PFSK-1 (cell line): ENCODE data around the gene FUCA2.

Experiments
- FOXP2 ChIP-seq: optimal IDR thresholded peaks from 2 replicates; pipeline ENCODE3; 2011; ENCODE audit warnings: borderline replicate concordance, control low read depth, inconsistent platforms; ENCODE audit not compliant: insufficient read depth; ENCODE audit errors: extremely low read length, extremely low read depth
- POLR2AphosphoS5 ChIP-seq: IDR thresholded peaks from 2 replicates; pipeline ENCODE4 v1.6.1; 2012; ENCODE audit warnings: low read depth, mild to moderate bottlenecking, control low read depth, low read length, moderate library complexity
- SIN3A ChIP-seq: IDR thresholded peaks from 2 replicates; pipeline ENCODE4 v1.6.1; 2012; ENCODE audit warnings: mild to moderate bottlenecking, low read length, moderate library complexity, borderline replicate concordance; ENCODE audit not compliant: insufficient read depth
- TAF1 ChIP-seq: IDR thresholded peaks from 2 replicates; pipeline ENCODE4 v1.6.1; 2012; ENCODE audit warnings: low read length, control low read depth, borderline replicate concordance; ENCODE audit not compliant: insufficient read depth
- TF ChIP-seq, protein P1 (sequence below), 2 experiments: IDR thresholded peaks; 2 replicates each; pipeline versions ENCODE4 v1.6.1 to v1.8.0; 2011 to 2012; ENCODE audit warnings: low read depth in 2 of 2, low read length in 2 of 2, control low read depth in 1 of 2, inconsistent platforms in 1 of 2, mild to moderate bottlenecking in 1 of 2, moderate library complexity in 1 of 2; ENCODE audit not compliant: insufficient read depth in 1 of 2

The FUCA2 gene

DNA sequence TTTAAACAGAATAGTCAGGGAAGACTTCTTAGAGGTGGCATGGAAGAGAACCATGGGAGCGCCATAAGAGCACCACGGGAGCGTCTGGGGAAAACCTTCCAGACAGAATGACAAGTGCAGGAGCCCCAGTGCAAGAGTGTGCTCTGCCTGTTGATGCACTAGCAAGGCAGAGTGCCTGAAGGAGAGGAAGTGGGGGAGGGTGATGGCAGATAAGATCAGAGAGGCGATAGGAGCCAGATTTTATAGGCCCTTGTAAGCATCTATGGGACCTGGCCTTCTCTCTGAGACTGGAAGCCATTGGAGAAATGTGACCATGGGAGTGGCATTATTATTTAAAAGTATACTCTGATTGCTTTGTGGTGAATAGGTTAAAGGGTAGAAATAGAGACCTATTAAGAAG is 13.1 kb downstream of the FUCA2 start:
- TF ChIP-seq, protein P1, sequence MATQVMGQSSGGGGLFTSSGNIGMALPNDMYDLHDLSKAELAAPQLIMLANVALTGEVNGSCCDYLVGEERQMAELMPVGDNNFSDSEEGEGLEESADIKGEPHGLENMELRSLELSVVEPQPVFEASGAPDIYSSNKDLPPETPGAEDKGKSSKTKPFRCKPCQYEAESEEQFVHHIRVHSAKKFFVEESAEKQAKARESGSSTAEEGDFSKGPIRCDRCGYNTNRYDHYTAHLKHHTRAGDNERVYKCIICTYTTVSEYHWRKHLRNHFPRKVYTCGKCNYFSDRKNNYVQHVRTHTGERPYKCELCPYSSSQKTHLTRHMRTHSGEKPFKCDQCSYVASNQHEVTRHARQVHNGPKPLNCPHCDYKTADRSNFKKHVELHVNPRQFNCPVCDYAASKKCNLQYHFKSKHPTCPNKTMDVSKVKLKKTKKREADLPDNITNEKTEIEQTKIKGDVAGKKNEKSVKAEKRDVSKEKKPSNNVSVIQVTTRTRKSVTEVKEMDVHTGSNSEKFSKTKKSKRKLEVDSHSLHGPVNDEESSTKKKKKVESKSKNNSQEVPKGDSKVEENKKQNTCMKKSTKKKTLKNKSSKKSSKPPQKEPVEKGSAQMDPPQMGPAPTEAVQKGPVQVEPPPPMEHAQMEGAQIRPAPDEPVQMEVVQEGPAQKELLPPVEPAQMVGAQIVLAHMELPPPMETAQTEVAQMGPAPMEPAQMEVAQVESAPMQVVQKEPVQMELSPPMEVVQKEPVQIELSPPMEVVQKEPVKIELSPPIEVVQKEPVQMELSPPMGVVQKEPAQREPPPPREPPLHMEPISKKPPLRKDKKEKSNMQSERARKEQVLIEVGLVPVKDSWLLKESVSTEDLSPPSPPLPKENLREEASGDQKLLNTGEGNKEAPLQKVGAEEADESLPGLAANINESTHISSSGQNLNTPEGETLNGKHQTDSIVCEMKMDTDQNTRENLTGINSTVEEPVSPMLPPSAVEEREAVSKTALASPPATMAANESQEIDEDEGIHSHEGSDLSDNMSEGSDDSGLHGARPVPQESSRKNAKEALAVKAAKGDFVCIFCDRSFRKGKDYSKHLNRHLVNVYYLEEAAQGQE (IDR thresholded peaks at IDR 0.05; ENCODE audit: insufficient read depth in 1 of 2, low read depth in 2 of 2, low read length in 2 of 2): no peak
- TF ChIP-seq FOXP2 (no peak), SIN3A (no peak), POLR2AphosphoS5 (no peak), TAF1 (no peak)

DNA sequence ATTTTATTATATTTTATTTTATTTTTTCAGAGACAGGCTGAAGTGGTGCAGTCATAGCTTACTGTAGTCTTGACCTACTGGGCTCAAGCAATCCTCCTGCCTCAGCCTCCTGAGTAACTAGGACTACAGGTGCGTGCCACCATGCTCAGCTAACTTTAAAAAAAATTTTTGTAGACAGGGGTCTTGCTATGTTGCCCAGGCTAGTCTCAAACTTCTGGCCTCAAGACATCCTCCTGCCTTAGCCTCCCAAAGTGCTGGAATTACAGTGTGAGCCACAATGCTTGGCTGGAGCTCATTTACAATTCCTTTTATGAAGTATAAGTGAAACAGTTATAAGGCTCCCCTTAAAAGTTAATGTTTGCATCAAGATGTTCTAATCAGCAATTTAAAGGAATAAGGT is 14.5 kb downstream of the FUCA2 start:
- TF ChIP-seq TAF1 (no peak), FOXP2 (no peak), SIN3A (no peak), POLR2AphosphoS5 (no peak)
- TF ChIP-seq, protein P1 (IDR thresholded peaks at IDR 0.05; ENCODE audit: insufficient read depth in 1 of 2, low read depth in 2 of 2, low read length in 2 of 2): no peak

DNA sequence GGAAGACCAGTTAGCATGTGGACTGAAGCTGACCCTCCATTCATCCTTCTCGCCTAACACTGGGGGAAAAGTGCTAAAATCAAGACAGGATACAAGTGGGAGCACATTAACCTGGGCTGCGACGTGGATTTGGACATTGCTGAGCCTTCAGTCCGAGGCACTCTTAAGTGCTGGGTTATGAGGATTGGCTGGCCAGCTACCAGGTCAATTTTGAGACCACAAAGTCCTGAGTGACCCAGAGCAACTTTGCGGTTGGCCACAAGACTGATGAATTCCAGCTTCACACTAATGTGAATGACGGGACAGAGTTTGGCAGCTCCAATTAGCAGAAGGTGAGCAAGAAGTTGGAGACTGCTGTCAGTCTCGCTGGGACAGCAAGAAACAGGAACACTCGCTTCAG is 20.7 kb downstream of the FUCA2 start:
- TF ChIP-seq FOXP2: no peak
- no peak for TF ChIP-seq POLR2AphosphoS5
- TF ChIP-seq, protein P1 (IDR thresholded peaks at IDR 0.05; ENCODE audit: insufficient read depth in 1 of 2, low read depth in 2 of 2, low read length in 2 of 2): no peak
- no peak for TF ChIP-seq TAF1
- TF ChIP-seq SIN3A: no peak

DNA sequence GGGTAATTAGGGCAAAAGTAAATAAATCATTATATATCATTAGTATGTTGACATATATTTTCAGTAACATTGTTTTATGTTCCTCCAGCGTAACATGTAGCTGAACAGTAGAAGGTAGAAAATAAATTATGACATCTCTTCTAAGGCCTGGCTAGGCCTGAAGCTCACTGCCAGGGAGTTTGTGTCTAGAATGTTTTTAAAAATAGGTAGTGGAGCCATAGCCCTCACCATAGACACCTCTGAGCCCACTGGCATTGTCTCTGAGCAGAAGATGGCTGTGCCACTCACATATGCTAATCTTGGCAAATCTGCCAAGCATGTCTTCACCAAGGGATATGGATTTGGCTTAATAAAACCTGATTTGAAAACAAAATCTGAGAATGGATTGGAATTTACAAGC is 21.3 kb downstream of the FUCA2 start:
- TF ChIP-seq SIN3A (no peak), TAF1 (no peak), POLR2AphosphoS5 (no peak), FOXP2 (no peak)
- TF ChIP-seq, protein P1 (IDR thresholded peaks at IDR 0.05; ENCODE audit: insufficient read depth in 1 of 2, low read depth in 2 of 2, low read length in 2 of 2): no peak

GRCh38 chr6:143486752-143487151 is 24.8 kb downstream of the FUCA2 start:
- TF ChIP-seq, protein P1 (IDR thresholded peaks at IDR 0.05; ENCODE audit: insufficient read depth in 1 of 2, low read depth in 2 of 2, low read length in 2 of 2): no peak
- no peak for TF ChIP-seq TAF1
- no peak for TF ChIP-seq FOXP2
- TF ChIP-seq POLR2AphosphoS5: no peak
- no peak for TF ChIP-seq SIN3A
